GM18508 (cell line): ENCODE results near the gene SPATA2.
"Not testable (repeated sequence)": the region's sequence is repeated elsewhere in the genome, so short reads cannot be mapped to it uniquely, and the experiment has no call there.

Experiments
- ATAC-seq: cut with Tn5 transposase; IDR thresholded peaks from one replicate; pipeline ENCODE4 v1.9.1; 2021; ENCODE audit warnings: moderate number of reproducible peaks; ENCODE audit not compliant: insufficient read depth, unreplicated experiment

SPATA2 gene

GRCh38 chr20:49906101-49906604 is 9.2 kb downstream of the SPATA2 start:
- no peak for ATAC-seq

GRCh38 chr20:49905415-49906091 is 9.8 kb downstream of the SPATA2 start:
- ATAC-seq: no peak

- no peak for ATAC-seq
Measured at GRCh38 chr20:49904440-49905214, 10.7 kb downstream of the SPATA2 start.

GRCh38 chr20:49901588-49901987 is 13.7 kb downstream of the SPATA2 start:
- no peak for ATAC-seq

- no peak for ATAC-seq
Measured at GRCh38 chr20:49899541-49900383, 15.6 kb downstream of the SPATA2 start.

- ATAC-seq: no peak
Measured at GRCh38 chr20:49896204-49896603, 19.1 kb downstream of the SPATA2 start.

GRCh38 chr20:49895474-49896093 is 19.7 kb downstream of the SPATA2 start:
- not testable (repeated sequence) for ATAC-seq

GRCh38 chr20:49894073-49894470 is 21.3 kb downstream of the SPATA2 start:
- no peak for ATAC-seq

- no peak for ATAC-seq
Measured at GRCh38 chr20:49893242-49894072, 21.9 kb downstream of the SPATA2 start.

- no peak for ATAC-seq
Measured at GRCh38 chr20:49892817-49893216, 22.5 kb downstream of the SPATA2 start.

- no peak for ATAC-seq
Measured at GRCh38 chr20:49892260-49892659, 23.1 kb downstream of the SPATA2 start.

- no peak for ATAC-seq
Measured at GRCh38 chr20:49891476-49892110, 23.7 kb downstream of the SPATA2 start.

GRCh38 chr20:49890471-49891361 is 24.6 kb downstream of the SPATA2 start:
- ATAC-seq: no peak

GRCh38 chr20:49889935-49890333 is 25.4 kb downstream of the SPATA2 start:
- no peak for ATAC-seq

GRCh38 chr20:49889001-49889934 is 26.1 kb downstream of the SPATA2 start:
- no peak for ATAC-seq

- ATAC-seq: no peak
Measured at GRCh38 chr20:49888212-49889000, 26.9 kb downstream of the SPATA2 start.
